GM12801 (cell line): ENCODE results near the gene PROB1.

Experiments
- TF ChIP-seq, protein P1 (sequence below): IDR thresholded peaks from one replicate; pipeline ENCODE4 v1.5.1; 2011; ENCODE audit warnings: control low read depth; ENCODE audit not compliant: insufficient read length; ENCODE audit errors: extremely low read depth

PROB1 gene

DNA sequence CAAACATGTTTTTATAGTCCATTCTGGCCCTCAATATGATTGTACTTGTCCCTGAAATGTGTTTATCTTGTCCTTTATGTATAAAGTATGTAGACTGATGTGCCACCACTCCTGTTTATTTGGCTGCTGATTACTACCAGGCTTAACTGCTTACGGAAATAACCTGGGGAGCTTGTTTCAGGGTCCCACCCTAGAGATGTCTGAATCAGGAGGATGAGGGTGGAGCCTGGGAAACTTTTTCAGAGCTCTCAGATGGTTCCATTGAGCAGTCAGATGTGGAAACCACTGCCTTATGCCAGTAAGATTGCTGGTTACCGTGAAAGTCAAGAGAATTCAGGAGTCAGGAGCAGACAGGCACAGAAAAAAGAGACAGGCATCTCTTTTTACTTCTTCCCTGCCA lies 31.0 kb downstream of the PROB1 start:
- TF ChIP-seq, protein P1, sequence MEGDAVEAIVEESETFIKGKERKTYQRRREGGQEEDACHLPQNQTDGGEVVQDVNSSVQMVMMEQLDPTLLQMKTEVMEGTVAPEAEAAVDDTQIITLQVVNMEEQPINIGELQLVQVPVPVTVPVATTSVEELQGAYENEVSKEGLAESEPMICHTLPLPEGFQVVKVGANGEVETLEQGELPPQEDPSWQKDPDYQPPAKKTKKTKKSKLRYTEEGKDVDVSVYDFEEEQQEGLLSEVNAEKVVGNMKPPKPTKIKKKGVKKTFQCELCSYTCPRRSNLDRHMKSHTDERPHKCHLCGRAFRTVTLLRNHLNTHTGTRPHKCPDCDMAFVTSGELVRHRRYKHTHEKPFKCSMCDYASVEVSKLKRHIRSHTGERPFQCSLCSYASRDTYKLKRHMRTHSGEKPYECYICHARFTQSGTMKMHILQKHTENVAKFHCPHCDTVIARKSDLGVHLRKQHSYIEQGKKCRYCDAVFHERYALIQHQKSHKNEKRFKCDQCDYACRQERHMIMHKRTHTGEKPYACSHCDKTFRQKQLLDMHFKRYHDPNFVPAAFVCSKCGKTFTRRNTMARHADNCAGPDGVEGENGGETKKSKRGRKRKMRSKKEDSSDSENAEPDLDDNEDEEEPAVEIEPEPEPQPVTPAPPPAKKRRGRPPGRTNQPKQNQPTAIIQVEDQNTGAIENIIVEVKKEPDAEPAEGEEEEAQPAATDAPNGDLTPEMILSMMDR: no peak

- TF ChIP-seq, protein P1: no peak
Observed at GRCh38 chr5:139361835-139362429, 33.0 kb downstream of the PROB1 start.

DNA sequence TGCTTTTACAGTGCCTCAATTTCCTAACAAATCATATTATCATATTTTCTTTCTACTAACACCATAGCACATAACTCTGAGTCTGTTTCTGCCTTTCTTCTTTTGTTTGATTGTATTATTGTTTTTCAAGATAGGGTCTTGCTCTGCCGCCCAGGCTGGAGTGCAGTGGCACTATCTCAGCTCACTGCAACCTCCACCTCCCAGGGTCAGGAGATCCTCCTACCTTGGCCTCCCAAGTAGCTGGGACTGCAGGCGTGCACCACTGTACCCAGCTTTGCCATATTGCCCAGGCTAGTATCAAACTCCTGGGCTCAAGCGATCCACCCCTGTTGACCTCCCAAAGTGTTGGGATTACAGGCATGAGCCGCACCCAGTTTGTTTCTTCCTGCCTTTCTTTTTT lies 34.5 kb downstream of the PROB1 start:
- TF ChIP-seq, protein P1: no peak

- TF ChIP-seq, protein P1: no peak
Observed at GRCh38 chr5:139358064-139358463, 36.8 kb downstream of the PROB1 start.

GRCh38 chr5:139354186-139354585 lies 40.7 kb downstream of the PROB1 start:
- TF ChIP-seq, protein P1: no peak

DNA sequence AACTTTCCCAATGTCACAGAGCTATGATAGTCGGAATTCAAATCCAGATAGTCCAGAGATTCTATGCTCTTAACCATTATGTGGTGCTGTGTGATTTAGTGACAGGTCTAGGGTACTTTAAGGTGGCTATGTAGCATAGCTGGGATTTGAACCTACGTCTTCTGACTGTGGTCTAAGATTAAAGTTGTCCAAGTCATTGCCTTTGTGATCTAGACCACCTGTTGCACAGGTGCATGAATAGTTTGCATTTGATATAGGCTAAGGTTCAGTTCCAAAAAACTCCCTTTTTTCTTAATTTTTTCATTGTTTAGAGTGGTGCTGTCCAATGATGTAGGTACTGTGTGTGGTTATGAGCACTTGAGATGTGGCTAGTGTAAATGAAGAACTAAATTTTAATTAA lies 50.7 kb downstream of the PROB1 start:
- TF ChIP-seq, protein P1: no peak

DNA sequence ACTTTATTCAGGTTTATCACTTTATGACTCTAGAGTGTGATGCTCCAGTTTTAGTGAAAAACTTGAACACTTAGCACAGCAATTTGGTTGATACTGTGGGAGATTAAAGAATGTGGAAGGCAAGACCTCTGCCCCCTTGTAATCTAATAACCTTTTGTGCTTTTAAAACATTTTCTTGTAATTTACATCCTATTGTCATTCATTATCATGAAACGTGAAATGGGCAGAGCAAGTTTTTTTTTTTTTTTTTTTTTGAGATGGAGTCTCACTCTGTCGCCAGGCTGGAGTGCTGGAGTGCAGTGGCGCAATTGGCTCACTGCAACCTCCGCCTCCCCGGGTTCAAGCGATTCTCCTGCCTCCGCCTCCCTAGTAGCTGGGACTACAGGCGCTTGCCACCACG lies 51.4 kb downstream of the PROB1 start:
- TF ChIP-seq, protein P1: no peak

- TF ChIP-seq, protein P1: no peak
Observed at GRCh38 chr5:139342423-139342723, 52.5 kb downstream of the PROB1 start.
